GM12878 (cell line): Measurements from ENCODE around the gene GPR173. TPM values are rescaled to one million over a fixed set of nuclear protein-coding genes. Genes with fewer than 3 reads are reported as not detected.

Experiments
- ATAC-seq: fragments of 200-7000 bp; cut with Tn5 transposase; 3 replicates; pipeline ENCODE4 v1.9.1; 2020; ENCODE audit warnings: mild to moderate bottlenecking, moderate library complexity
- BruUV-seq: library from RNA; stranded (reverse); fragments of 400-500 nt; replicated peaks from 2 replicates; lab custom pipeline; 2021; lab: Mats Ljungman, UMichigan
- CTCF ChIA-PET: fragments of 300-600 bp; sonication (Branson Sonifier 250); formaldehyde crosslinking; extraction: SDS; loops from one replicate; lab custom pipeline; 2021; ENCODE audit warnings: inconsistent platforms; lab: Yijun Ruan, JAX
- POLR2A ChIA-PET: fragments of 350-600 bp; formaldehyde crosslinking; extraction: SDS; loops from one replicate; lab custom pipeline; 2021; ENCODE audit warnings: inconsistent platforms; lab: Charles Lee
- RAD21 ChIA-PET: fragments of 300-600 bp; sonication (Branson Sonifier 250); formaldehyde crosslinking; loops from one replicate; lab custom pipeline; 2023; ENCODE audit warnings: antibody characterized with exemption; ENCODE audit not compliant: unreplicated experiment; lab: Charles Lee
- SMC1A ChIA-PET: fragments of 300-600 bp; sonication (Branson Sonifier 250); formaldehyde crosslinking; loops from one replicate; lab custom pipeline; 2023; ENCODE audit not compliant: unreplicated experiment, uncharacterized antibody; lab: Charles Lee
- DNase-seq: peaks from one replicate; pipeline ENCODE4 v3.0.0-alpha.2; 2011; ENCODE audit warnings: low read depth, low spot score
- FAIRE-seq: peaks from 3 replicates; lab custom pipeline; 2011; peaks lifted over from hg19 to GRCh38; lab: Jason Lieb, UNC
- H2AFZ ChIP-seq: 2 replicates; pipeline ENCODE4 v1.6.0; 2011; ENCODE audit warnings: low read depth, low read length, control low read depth; ENCODE audit not compliant: control insufficient read depth
- H3K27ac ChIP-seq: 2 replicates; pipeline ENCODE4 v1.5.1; 2011; ENCODE audit warnings: control low read depth; ENCODE audit not compliant: control insufficient read depth, insufficient read depth
- H3K27me3 ChIP-seq, 2 experiments: replicated peaks in 1 of 2; 2 replicates each; pipeline versions ENCODE4 v1.6.0 to v1.6.1; 2011; ENCODE audit warnings: low read length in 1 of 2; ENCODE audit not compliant: control insufficient read depth in 2 of 2, insufficient read depth in 2 of 2
- H3K36me3 ChIP-seq, 2 experiments: 2 replicates each; pipeline ENCODE4 v1.5.1; 2011; ENCODE audit warnings: low read length in 1 of 2; ENCODE audit not compliant: control insufficient read depth in 2 of 2, insufficient read depth in 2 of 2
- H3K4me1 ChIP-seq: 2 replicates; pipeline ENCODE4 v1.6.1; 2011; ENCODE audit warnings: mild to moderate bottlenecking, low read length, moderate library complexity, mixed read lengths; ENCODE audit not compliant: control insufficient read depth, insufficient read depth
- H3K4me2 ChIP-seq: 2 replicates; pipeline ENCODE4 v1.6.0; 2011; ENCODE audit warnings: control low read depth; ENCODE audit not compliant: control insufficient read depth, insufficient read depth
- H3K4me3 ChIP-seq: fragments of 200-600 bp; sonication (generic); 2 replicates; pipeline ENCODE4 v1.5.1; 2016
- H3K79me2 ChIP-seq: 2 replicates; pipeline ENCODE4 v1.6.0; 2011; ENCODE audit warnings: low read length; ENCODE audit not compliant: control insufficient read depth, insufficient read depth
- H3K9ac ChIP-seq: 2 replicates; pipeline ENCODE4 v1.8.0; 2011; ENCODE audit warnings: low read length, control low read depth, mixed read lengths; ENCODE audit not compliant: control insufficient read depth, insufficient read depth
- H3K9me3 ChIP-seq: replicated peaks from 3 replicates; pipeline ENCODE4 v1.5.1; 2011; ENCODE audit warnings: mild to moderate bottlenecking, low read length; ENCODE audit not compliant: control insufficient read depth, insufficient read depth
- H4K20me1 ChIP-seq: 2 replicates; pipeline ENCODE4 v1.6.0; 2011; ENCODE audit not compliant: control insufficient read depth, insufficient read depth
- CREM ChIP-seq: IDR thresholded peaks from 2 replicates; pipeline ENCODE4 v1.6.1; 2014; ENCODE audit warnings: antibody characterized with exemption, low read depth
- NR2F1 ChIP-seq: fragments of 450-650 bp; conservative IDR thresholded peaks from 2 replicates; pipeline ENCODE4 v1.6.1; 2017; ENCODE audit warnings: mild to moderate bottlenecking
- ZNF217 ChIP-seq: fragments of 450-650 bp; IDR thresholded peaks from 2 replicates; pipeline ENCODE4 v1.6.1; 2017; ENCODE audit warnings: antibody characterized with exemption, mild to moderate bottlenecking
- WGBS: methylation state at CpG from one replicate; pipeline ENCODE4 v1.1.6; 2016; ENCODE audit warnings: low lambda C conversion rate; ENCODE audit not compliant: insufficient replicate concordance, insufficient coverage; ENCODE audit errors: missing lambda C conversion rate; 5-methylcytosine and 5-hydroxymethylcytosine counted together
- in situ Hi-C: fragments of 300-500 bp; cut with MboI; formaldehyde crosslinking; loops from 9 replicates; pipeline ENCODE4 v1.14.3; 2018; ENCODE audit warnings: mixed read lengths
- intact Hi-C: fragments of 100-400 bp; cut with micrococcal nuclease; formaldehyde crosslinking; loops from one replicate; pipeline ENCODE4 v1.14.2; 2022; ENCODE audit not compliant: unreplicated experiment
- polyA plus RNA-seq, 11 experiments: library from polyadenylated mRNA; depleted of rRNA in 4 of 11; unstranded in 6 of 11; stranded (reverse) in 5 of 11; fragments of >200 nt; fragmentation: Nextera tagmentation in 4 of 11; fragmentation: Illumina TruSeq in 1 of 11; extraction: Ambion mirVana in 4 of 11; extraction: Trizol in 1 of 11; gene quantifications; 1 replicate in 1 of 11; 2 replicates in 10 of 11; pipeline versions ENCODE4 v1.2.1 to v1.2.3, GENCODE V29; 2011 to 2016; ENCODE audit warnings: inconsistent platforms in 2 of 11, missing spikeins in 2 of 11, low read depth in 1 of 11
- total RNA-seq, 4 experiments: library from RNA; depleted of rRNA in 3 of 4; stranded (reverse); fragments of >200 nt in 3 of 4; fragmentation: Illumina TruSeq in 1 of 4; extraction: Trizol in 1 of 4; gene quantifications; 2 replicates each; pipeline versions ENCODE4 v1.2.1 to v1.2.3, GENCODE V29; 2013 to 2021
- TF ChIP-seq, protein P1 (sequence below): fragments of 450-650 bp; formaldehyde crosslinking; IDR thresholded peaks from 2 replicates; pipeline ENCODE4 v1.5.0; 2022; ENCODE audit warnings: mild to moderate bottlenecking, missing genetic modification characterization
- TF ChIP-seq, protein P2 (sequence below): fragments of 450-650 bp; IDR thresholded peaks from 2 replicates; pipeline ENCODE4 v1.6.1; 2017; ENCODE audit warnings: mild to moderate bottlenecking

The GPR173 gene
- total and polyA plus RNA-seq, 10 of the 15 experiments (the other 5 are each of a cell fraction or from before 2014, with no cell fraction given), result 0.04 to 0.24 (median 0.12) TPM; not detected in 4

GRCh38 chrX:53073115-53073586, 24.6 kb downstream of the GPR173 start (continued):
- TF ChIP-seq, protein P1, sequence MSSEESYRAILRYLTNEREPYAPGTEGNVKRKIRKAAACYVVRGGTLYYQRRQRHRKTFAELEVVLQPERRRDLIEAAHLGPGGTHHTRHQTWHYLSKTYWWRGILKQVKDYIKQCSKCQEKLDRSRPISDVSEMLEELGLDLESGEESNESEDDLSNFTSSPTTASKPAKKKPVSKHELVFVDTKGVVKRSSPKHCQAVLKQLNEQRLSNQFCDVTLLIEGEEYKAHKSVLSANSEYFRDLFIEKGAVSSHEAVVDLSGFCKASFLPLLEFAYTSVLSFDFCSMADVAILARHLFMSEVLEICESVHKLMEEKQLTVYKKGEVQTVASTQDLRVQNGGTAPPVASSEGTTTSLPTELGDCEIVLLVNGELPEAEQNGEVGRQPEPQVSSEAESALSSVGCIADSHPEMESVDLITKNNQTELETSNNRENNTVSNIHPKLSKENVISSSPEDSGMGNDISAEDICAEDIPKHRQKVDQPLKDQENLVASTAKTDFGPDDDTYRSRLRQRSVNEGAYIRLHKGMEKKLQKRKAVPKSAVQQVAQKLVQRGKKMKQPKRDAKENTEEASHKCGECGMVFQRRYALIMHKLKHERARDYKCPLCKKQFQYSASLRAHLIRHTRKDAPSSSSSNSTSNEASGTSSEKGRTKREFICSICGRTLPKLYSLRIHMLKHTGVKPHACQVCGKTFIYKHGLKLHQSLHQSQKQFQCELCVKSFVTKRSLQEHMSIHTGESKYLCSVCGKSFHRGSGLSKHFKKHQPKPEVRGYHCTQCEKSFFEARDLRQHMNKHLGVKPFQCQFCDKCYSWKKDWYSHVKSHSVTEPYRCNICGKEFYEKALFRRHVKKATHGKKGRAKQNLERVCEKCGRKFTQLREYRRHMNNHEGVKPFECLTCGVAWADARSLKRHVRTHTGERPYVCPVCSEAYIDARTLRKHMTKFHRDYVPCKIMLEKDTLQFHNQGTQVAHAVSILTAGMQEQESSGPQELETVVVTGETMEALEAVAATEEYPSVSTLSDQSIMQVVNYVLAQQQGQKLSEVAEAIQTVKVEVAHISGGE (CRISPR knock-in tag), result no peak
- TF ChIP-seq CREM, result no peak
- TF ChIP-seq, protein P2, sequence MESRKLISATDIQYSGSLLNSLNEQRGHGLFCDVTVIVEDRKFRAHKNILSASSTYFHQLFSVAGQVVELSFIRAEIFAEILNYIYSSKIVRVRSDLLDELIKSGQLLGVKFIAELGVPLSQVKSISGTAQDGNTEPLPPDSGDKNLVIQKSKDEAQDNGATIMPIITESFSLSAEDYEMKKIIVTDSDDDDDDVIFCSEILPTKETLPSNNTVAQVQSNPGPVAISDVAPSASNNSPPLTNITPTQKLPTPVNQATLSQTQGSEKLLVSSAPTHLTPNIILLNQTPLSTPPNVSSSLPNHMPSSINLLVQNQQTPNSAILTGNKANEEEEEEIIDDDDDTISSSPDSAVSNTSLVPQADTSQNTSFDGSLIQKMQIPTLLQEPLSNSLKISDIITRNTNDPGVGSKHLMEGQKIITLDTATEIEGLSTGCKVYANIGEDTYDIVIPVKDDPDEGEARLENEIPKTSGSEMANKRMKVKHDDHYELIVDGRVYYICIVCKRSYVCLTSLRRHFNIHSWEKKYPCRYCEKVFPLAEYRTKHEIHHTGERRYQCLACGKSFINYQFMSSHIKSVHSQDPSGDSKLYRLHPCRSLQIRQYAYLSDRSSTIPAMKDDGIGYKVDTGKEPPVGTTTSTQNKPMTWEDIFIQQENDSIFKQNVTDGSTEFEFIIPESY, result no peak

DNA sequence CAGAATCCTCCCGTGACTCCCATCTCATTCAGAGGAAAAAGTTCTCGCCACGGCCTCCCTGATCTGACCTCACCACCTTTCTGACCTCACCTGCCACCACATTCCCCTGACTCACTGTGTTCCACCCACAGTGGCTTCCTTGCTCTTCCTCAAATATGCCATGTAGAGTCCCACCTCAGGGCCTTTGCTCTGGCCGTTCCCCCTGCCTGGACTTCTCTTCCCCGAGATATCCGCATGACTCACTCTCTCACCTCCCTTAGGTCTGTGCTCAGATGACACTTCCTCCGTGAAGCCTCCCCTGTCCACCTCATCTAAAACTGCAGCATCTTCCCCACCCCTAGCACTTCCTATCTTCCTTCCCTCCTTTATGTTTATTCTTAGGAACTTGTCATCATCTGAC, 26.4 kb downstream of the GPR173 start:
- ChIA-PET POLR2A (no interaction called here), SMC1A (no interaction called here), CTCF (no interaction called here), RAD21 (no interaction called here)
- no peaks in the 10 kb centered on the region for H3K27me3 ChIP-seq
- H4K20me1 ChIP-seq, result no peaks in the 10 kb centered on the region
- no peak overlapping the region for H3K4me2 ChIP-seq
- in situ Hi-C loops, result no loop called here
- H3K9me3 ChIP-seq, result no peaks in the 10 kb centered on the region
- no peak overlapping the region for H3K9ac ChIP-seq
- no TSS peak for BruUV-seq
- H3K27ac ChIP-seq, result no peak overlapping the region
- TF ChIP-seq ZNF217, result no peak
- 0 out of 2 replicates have a peak, but pooled peaks have one; percentile 24 for TF ChIP-seq NR2F1
- no peaks in the 10 kb centered on the region for H3K4me1 ChIP-seq
- no peak for ATAC-seq
- WGBS, result 66% methylated on average over 7 of the region's 7 CpGs
- H3K79me2 ChIP-seq, result no peaks in the 10 kb centered on the region
- no peak overlapping the region for H3K4me3 ChIP-seq
- no peak for DNase-seq
- no peak for FAIRE-seq
- no peak overlapping the region for H2AFZ ChIP-seq
- intact Hi-C loops, result no loop called here
- no peaks in the 10 kb centered on the region for H3K36me3 ChIP-seq
